Measurements from ENCODE around the gene CAMTA1.

Gene CAMTA1

DNA sequence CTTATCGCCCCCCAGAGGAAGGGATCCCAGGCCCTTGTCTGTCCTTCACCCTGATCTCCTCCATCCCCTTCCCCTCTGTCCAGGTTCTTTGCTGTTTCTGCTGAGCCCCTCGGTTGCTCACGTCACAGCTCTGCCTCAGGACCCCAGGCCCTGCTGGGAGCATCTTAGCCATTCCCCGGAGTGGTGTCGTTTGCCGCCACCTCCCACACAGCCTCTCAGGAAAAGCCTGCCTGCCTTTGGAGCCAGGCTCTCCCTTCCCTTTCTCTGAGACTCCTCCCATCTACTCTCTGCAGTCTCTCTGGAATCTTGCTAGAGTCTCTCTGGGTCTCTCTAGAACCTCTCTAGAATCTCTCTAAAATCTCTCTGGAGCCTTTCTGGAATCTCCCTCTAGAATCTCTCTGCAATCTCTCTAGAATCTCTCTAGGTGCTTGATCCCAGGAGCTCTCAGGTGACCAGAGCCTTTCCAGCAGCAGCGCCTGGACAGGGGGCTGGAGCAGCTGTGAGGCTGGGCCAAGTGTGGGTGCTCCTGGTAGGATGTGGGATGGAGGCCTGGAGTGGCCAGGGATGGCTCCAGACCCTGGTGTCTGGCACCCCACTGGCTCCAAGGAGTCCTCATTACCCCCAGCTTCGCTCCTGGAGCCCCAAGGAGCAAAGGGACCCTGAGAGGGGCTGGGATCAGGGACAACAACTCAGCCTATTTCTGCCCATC lies 702.7 kb downstream of the CAMTA1 start:
- H3K27me3 ChIP-seq, result no peaks in the 10 kb centered on the region
- H3K9me3 ChIP-seq (replicated peaks in 1 of 11), result no peaks in the 10 kb centered on the region
- H3K4me3 ChIP-seq, result no peak overlapping the region
- H3K9ac ChIP-seq, result no peak overlapping the region
- peaks cover 0 to 45% (median 9%) of the 10 kb centered on the region in 10 experiments; a peak in 10 of 20 replicates for H3K4me1 ChIP-seq
- no peak for TF ChIP-seq Cebpa-rat (IDR thresholded peaks at IDR 0.05)
- H3K4me2 ChIP-seq, result no peak overlapping the region
- H3K36me3 ChIP-seq, result no peaks in the 10 kb centered on the region
- no peak overlapping the region for H3K27ac ChIP-seq
- H4K20me1 ChIP-seq, result no peaks in the 10 kb centered on the region; a peak in 1 of 22 replicates

DNA sequence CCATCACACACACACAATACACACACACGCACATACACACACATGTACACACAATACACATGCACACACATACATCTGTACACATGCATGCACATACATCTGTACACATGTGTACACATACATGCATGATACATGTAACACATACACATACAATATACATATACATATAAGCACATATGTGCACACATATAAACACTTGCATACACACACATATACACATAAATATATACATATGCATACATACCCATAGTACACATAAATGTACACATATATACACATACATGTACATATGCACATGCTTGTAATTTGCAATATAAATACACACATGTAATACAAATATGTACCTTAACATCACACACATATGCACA lies 703.2 kb downstream of the CAMTA1 start:
- no peaks in the 10 kb centered on the region; a peak in 1 of 22 replicates for H4K20me1 ChIP-seq
- no peak overlapping the region for H3K4me3 ChIP-seq
- H3K4me2 ChIP-seq, result no peak overlapping the region
- H3K36me3 ChIP-seq, result no peaks in the 10 kb centered on the region
- peaks cover 0 to 45% (median 11%) of the 10 kb centered on the region in 10 experiments; a peak in 17 of 20 replicates for H3K4me1 ChIP-seq
- H3K9me3 ChIP-seq (replicated peaks in 1 of 11), result no peaks in the 10 kb centered on the region
- peaks cover 0 to 1% (median 0%) of the 10 kb centered on the region in 11 experiments; a peak in 3 of 22 replicates for H3K27me3 ChIP-seq
- no peak overlapping the region for H3K27ac ChIP-seq
- H3K9ac ChIP-seq, result no peak overlapping the region
- TF ChIP-seq Cebpa-rat (IDR thresholded peaks at IDR 0.05), result no peak

GRCh38 chr1:7489586-7489985 lies 704.3 kb downstream of the CAMTA1 start:
- Histone ChIP-seq H3K4me2 (peak overlapping the region in 2 of 11 experiments; percentile 2 to 5; a peak in 2 of 22 replicates), H3K9me3 (replicated peaks in 1 of 11) (no peaks in the 10 kb centered on the region), H3K36me3 (no peaks in the 10 kb centered on the region), H3K27ac (no peak overlapping the region), H3K27me3 (peaks cover 0 to 13% (median 0%) of the 10 kb centered on the region in 11 experiments; a peak in 6 of 22 replicates), H3K9ac (no peak overlapping the region), H3K4me3 (no peak overlapping the region), H4K20me1 (no peaks in the 10 kb centered on the region; a peak in 1 of 22 replicates), H3K4me1 (peaks cover 0 to 52% (median 21%) of the 10 kb centered on the region in 10 experiments; a peak in 17 of 20 replicates)
- no peak for TF ChIP-seq Cebpa-rat (IDR thresholded peaks at IDR 0.05)

DNA sequence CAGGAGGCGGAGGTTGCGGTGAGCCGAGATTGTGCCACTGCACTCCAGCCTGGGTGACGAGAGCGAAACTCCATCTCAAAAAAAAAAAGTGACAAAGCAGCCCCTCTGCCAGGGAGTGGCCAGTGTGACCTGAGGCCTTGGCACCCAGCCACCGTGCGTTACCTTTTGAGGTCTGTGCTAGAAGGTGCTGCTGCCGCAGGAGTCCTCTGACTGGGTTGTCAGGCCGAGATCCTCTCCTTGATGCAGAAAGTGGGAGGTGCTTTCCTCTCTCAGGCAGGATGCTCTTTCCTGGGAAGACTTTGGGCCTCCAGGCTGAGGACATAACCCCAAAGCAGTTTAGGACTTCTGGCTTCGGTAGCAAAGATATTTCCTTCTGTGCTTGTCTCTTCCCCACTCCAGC lies 705.3 kb downstream of the CAMTA1 start:
- no peaks in the 10 kb centered on the region for H3K9me3 ChIP-seq (replicated peaks in 1 of 11)
- peaks cover 10 to 52% (median 31%) of the 10 kb centered on the region in 10 experiments for H3K4me1 ChIP-seq
- no peak overlapping the region for H3K27ac ChIP-seq
- H3K4me2 ChIP-seq, result no peak overlapping the region
- H3K9ac ChIP-seq, result no peak overlapping the region
- H3K27me3 ChIP-seq, result peaks cover 0 to 23% (median 0%) of the 10 kb centered on the region in 11 experiments; a peak in 7 of 22 replicates
- H3K36me3 ChIP-seq, result no peaks in the 10 kb centered on the region
- H4K20me1 ChIP-seq, result no peaks in the 10 kb centered on the region; a peak in 1 of 22 replicates
- TF ChIP-seq Cebpa-rat (IDR thresholded peaks at IDR 0.05), result no peak
- H3K4me3 ChIP-seq, result no peak overlapping the region

- TF ChIP-seq Cebpa-rat (IDR thresholded peaks at IDR 0.05), result no peak
- Histone ChIP-seq H3K4me3 (no peak overlapping the region), H3K27me3 (peaks cover 0 to 30% (median 0%) of the 10 kb centered on the region in 11 experiments; a peak in 7 of 22 replicates), H4K20me1 (no peaks in the 10 kb centered on the region), H3K9ac (no peak overlapping the region), H3K9me3 (replicated peaks in 1 of 11) (no peaks in the 10 kb centered on the region), H3K36me3 (no peaks in the 10 kb centered on the region), H3K27ac (no peak overlapping the region), H3K4me1 (peaks cover 16 to 56% (median 38%) of the 10 kb centered on the region in 10 experiments), H3K4me2 (peak overlapping the region in 4 of 11 experiments; percentile 7 to 40 (median 14); a peak in 6 of 22 replicates)
Measured at GRCh38 chr1:7491109-7491817, 706.0 kb downstream of the CAMTA1 start.

DNA sequence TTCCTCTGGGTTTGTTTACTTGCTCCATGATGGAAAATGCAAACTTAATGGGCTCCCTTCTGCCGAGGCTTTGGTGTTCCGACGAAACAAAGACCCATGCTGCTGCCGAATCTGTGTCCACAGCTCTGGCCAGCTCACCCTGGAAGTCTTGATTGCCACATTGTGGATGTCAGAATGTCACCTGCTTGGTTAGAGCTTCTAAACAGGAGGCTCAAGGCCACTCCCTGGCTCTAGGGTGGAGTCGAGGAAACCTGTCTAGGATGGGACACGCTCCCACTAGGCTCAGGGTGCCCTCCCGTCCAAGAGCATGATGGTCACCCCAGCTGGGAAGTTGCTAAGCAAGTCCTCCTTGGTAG lies 706.5 kb downstream of the CAMTA1 start:
- Histone ChIP-seq H3K27ac (no peak overlapping the region), H3K9me3 (replicated peaks in 1 of 11) (no peaks in the 10 kb centered on the region), H3K4me1 (peaks cover 22 to 62% (median 43%) of the 10 kb centered on the region in 10 experiments), H3K27me3 (peaks cover 0 to 35% (median 0%) of the 10 kb centered on the region in 11 experiments; a peak in 7 of 22 replicates), H3K4me2 (peak overlapping the region in 4 of 11 experiments; percentile 7 to 40 (median 14); a peak in 6 of 22 replicates), H3K9ac (no peak overlapping the region), H3K36me3 (no peaks in the 10 kb centered on the region), H3K4me3 (no peak overlapping the region), H4K20me1 (no peaks in the 10 kb centered on the region)
- TF ChIP-seq Cebpa-rat (IDR thresholded peaks at IDR 0.05), result no peak

DNA sequence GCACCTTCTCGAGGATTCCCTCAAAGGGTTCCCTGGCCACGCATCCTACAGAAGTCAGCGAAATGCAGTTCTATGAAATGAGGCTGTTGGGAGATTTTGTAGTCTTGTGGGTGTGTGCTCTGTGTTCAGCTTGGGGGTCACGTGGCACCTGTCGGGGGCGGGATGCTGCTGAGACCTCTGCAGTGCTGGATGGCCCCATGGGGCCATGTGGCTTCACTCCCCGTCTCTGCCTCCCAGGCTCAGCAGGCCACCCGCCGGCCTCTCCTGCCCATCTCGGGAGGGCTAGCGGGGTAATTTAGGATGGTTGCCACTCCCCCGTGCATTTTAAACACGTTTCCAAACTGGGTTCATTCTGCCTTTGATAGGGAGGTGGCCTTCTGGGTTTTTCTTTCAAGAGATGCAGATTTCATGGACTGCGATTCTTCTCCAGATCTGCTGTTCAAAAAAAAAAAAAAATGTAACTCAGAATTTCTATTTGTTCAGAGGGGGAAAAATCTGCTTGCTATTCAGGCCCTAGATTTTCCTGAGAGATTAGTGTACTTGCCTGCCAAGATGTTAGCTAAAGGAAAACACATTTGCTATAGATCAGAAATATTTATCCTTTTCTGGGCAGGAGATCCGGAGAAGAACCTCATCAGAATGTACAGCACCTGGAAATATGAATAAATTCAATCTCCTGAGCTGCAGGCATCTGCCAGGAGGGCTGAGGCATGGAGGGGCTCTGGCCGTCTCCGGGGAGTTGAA lies 708.6 kb downstream of the CAMTA1 start:
- no peak for TF ChIP-seq Cebpa-rat (IDR thresholded peaks at IDR 0.05)
- Histone ChIP-seq H3K4me1 (peaks cover 27 to 81% (median 60%) of the 10 kb centered on the region in 10 experiments), H3K27me3 (peaks cover 0 to 38% (median 0%) of the 10 kb centered on the region in 11 experiments; a peak in 7 of 22 replicates), H3K4me2 (peak overlapping the region in 10 of 11 experiments; percentile 12 to 94 (median 82); a peak in 17 of 22 replicates), H3K36me3 (no peaks in the 10 kb centered on the region), H3K27ac (no peak overlapping the region), H3K9me3 (replicated peaks in 1 of 11) (no peaks in the 10 kb centered on the region), H3K4me3 (no peak overlapping the region), H4K20me1 (no peaks in the 10 kb centered on the region), H3K9ac (no peak overlapping the region)

- Histone ChIP-seq H3K4me1 (peaks cover 37 to 92% (median 81%) of the 10 kb centered on the region in 10 experiments), H3K9ac (peak overlapping the region in 3 of 11 experiments; percentile 32 to 54 (median 49); a peak in 5 of 22 replicates), H3K36me3 (no peaks in the 10 kb centered on the region), H3K4me2 (peak overlapping the region; percentile 32 to 94 (median 78)), H3K9me3 (replicated peaks in 1 of 11) (no peaks in the 10 kb centered on the region), H3K4me3 (0 out of 20 replicates have a peak overlapping the region, but pooled peaks of 1 of the 10 experiments have one; percentile 32), H3K27me3 (peaks cover 0 to 38% (median 0%) of the 10 kb centered on the region in 11 experiments; a peak in 7 of 22 replicates), H3K27ac (no peak overlapping the region), H4K20me1 (peaks cover 0 to 9% (median 3%) of the 10 kb centered on the region in 11 experiments; a peak in 7 of 22 replicates)
- TF ChIP-seq Cebpa-rat (IDR thresholded peaks at IDR 0.05), result no peak
Measured at GRCh38 chr1:7495962-7496361, 710.7 kb downstream of the CAMTA1 start.

Measured in BLaER1 treated with 17β-estradiol and CSF1 and Interleukin-3, amounts not matched to agents 10 nM and 100 nM (cell line).